ENCODE results near the gene PHETA1.
"Not testable (repeated sequence)": the region's sequence is repeated elsewhere in the genome, so short reads cannot be mapped to it uniquely, and the experiment has no call there.

The PHETA1 gene

DNA sequence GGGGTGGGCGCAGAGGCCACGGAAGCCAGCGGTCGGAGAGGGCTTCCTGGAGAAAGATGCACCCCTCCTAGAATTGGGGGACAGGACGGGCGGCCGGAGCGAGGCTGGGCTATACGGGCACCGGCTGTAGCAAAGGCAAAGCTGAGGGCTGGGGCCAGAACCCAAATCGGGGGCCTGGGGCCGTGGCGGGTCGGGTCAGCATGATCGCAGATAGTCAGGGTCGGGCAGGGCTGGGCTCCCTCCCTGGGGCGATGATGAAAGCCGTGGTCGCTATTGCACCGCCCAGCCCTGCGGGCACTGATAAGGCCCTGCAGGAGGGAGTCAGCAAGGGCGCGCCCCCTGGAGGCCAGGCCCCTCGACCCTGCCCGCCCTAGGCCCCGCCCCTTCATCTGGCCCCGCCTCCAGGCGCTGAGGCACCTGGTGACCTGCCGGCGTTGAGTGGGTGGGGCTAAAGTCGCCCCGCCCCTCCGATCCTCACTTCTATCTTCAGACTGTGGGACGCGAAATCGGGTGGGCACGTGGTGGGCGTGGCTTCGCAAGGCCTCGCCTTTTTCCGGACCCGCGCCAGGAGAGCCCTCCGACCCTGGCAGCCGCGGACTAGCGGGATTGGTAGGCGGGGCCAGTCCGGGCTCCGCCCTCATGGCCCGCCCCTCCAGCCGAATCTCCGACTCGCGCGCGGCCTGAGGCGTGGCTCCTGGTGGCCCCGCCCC, 36.4 kb upstream of the PHETA1 start:
- peak; percentile 90 for DNase-seq

GRCh38 chr12:111404362-111405148, 35.7 kb upstream of the PHETA1 start:
- DNase-seq, result no peak

GRCh38 chr12:111402490-111402824, 33.6 kb upstream of the PHETA1 start:
- not testable (repeated sequence) for DNase-seq

- no peak for DNase-seq
Measured at GRCh38 chr12:111401167-111401605, 32.3 kb upstream of the PHETA1 start.

DNA sequence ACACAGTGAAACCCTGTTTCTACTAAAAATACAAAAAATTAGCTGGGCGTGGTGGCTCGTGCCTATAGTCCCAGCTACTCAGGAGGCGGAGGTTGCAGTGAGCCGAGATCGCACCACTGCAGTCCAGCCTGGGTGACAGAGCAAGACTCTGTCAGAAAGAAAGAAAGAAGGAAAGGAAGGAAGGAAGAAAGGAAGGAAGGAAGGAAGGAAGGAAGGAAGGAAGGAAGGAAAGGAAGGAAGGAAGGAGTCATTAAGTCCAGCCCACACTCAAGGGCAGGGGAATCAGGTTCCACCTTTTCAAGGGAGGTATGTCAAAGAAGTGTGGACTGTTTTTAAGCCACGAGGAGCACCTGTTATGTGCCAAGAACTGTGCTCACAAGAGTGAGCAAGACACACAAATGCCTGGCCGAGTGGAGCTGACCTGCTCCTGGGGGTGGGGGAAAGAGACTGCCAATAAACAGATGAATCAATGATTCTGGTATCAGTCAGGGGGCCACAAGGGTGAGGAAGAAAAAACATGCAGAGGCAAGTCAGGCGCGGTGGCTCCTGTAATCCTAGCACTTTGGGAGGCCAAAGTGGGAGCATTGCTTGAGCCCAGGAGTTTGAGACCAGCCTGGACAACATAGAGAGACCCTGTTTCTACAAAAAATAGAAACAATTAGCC, 31.0 kb upstream of the PHETA1 start:
- DNase-seq, result not testable (repeated sequence)

GRCh38 chr12:111398530-111398929, 29.6 kb upstream of the PHETA1 start:
- no peak for DNase-seq

DNA sequence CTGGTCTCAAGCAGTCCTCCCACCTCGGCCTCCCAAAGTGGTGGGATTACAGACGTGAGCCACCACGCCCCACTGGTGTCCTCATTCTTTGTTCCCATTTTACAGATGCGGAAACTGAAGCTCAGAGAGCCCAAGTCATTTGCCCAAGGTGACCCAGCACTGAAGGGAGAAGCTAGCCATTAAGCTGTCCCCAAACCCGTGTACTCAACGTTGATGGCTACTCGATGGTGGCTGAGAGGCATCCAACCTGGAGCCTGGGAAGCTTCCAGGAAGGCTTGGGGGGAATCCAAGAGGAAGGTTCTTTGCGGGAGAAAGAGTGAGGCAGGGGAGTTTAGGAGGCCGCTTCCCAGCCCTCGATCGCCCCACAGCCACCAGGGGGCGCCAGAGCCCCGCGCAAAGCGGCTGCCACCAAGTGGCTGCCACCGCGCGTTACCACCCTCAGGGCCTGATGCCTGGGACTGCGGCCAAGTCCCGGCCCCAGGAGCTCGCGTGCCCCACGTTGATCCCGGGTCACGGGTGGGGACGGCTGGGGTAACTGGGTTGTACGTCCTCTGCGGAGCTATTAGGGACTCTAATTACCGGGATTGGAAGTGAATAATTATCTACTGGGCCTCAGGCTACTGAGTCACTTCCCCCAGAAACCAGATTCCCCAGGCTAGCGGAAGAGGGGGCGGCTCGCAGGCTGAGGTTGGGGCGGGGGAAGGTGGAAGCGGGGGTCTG, 28.0 kb upstream of the PHETA1 start:
- no peak for DNase-seq

- DNase-seq, result not testable (repeated sequence)
Measured at GRCh38 chr12:111396271-111396670, 27.4 kb upstream of the PHETA1 start.

- no peak for DNase-seq
Measured at GRCh38 chr12:111395336-111396187, 26.7 kb upstream of the PHETA1 start.

- DNase-seq, result no peak
Measured at GRCh38 chr12:111394480-111394879, 25.6 kb upstream of the PHETA1 start.

DNA sequence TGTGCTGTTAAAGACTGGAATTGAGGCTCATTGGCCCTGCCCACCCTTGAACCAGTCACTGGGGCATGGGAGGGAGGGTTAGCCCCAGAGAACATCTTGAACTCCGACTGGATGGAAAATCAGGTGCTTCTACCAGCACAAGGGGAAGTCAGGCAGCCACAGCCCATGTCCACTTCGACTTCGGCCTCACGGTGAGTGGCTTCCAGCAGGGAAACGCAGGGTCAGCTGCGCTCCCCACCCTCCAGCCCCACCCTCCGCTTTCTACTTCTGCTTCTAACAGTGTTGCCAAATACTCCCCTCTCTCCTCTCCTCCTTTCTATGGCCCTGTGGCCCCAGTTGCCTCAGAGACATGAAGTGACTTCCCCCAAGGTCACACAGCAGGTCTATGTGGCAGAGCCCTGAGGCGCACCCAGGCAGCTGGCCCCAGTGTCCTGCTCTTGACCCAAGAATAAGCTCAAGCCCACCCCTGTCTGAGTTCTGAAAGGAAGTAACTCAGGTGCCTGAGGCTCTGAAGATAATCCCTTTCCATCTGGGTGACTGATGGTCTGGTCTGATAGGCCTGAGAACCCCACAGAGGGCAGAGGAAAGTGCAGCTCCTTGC, 24.9 kb upstream of the PHETA1 start:
- no peak for DNase-seq

DNA sequence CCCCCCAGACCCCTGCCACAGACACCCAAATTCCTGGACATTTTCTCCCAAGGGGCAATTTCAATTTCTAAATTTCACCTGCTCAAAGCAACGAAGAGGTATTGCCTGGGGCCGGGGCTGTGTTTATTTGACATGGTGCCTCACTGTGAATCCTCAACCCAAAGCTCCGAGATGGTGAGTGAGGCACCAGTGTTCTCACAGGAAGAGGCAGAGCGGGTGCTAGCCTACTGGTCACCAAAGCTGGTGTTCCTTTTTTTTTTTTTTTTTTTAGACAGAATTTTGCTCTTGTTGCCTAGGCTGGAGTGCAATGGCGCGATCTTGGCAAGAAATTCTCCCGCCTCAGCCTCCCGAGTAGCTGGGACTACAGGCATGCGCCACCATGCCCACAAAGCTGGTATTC, 22.0 kb upstream of the PHETA1 start:
- DNase-seq, result no peak

- DNase-seq, result no peak
Measured at GRCh38 chr12:111389635-111390034, 20.7 kb upstream of the PHETA1 start.

DNA sequence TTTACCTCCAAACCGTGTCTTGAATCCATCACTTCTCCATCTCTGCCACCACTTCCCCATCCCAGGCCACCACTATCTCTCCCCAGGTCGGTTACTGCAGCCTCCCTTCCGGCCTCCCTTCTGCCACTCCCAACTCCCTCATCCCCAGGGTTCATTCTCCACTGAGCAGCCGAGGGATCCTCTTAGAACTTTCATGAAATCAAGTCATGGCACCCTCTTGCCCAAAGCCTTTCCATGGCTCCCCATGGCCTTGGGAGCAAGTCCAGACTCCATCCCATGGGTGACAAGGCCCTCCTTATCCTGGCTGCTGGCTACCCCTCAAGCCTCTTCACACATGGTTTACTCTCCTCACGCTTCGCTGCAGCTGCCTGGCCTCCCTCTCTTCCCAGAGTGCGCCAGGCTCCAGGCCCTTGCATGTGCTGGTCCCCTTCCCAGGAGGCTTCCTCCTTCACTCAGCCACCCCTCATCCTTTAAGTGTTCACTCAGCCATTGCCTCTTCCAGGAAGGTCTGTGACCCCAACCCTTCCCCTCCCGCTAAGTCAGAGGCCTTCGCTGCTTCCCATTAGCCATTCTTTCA, 18.9 kb upstream of the PHETA1 start:
- no peak for DNase-seq

- DNase-seq, result no peak
Measured at GRCh38 chr12:111386885-111387284, 18.0 kb upstream of the PHETA1 start.

DNA sequence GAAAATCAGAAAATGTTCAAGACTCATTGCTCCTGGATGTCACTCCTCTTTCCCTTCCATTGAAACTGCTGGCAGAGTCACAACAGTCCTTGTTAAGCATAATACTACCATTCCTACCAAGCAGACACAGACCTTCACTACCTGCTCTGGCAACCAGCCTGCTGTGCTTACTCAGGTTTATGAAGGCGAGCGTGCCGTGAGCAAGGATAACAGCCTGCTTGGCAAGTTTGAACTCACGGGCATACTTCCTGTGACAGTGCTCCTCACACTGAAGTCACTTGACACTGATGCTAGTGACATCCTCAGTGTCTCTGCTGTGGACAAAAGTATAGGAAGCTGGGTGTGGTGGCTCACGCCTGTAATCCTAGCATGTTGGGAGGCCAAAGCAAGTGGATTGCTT, 15.7 kb upstream of the PHETA1 start:
- no peak for DNase-seq

- DNase-seq, result no peak
Measured at GRCh38 chr12:111379942-111380554, 11.2 kb upstream of the PHETA1 start.

DNA sequence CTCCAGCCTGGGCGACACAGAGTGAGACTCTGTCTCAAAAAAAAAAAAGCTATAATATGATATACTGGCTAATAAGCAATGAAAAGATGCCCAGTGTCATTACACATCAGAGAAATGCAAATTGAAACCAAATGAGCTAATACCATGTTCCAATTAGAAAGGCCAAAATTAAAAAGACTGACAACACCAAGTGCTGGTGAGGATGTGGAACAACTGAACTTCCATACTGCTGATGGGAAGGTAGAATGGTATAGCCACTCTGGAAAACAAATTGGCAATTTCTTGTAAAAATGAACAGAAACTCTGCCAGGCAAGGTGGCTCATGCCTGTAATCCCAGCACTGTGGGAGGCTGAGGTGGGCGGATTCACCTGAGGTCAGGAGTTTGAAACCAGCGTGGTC, 8.5 kb upstream of the PHETA1 start:
- no peak for DNase-seq

- DNase-seq, result not testable (repeated sequence)
Measured at GRCh38 chr12:111373231-111373630, 4.3 kb upstream of the PHETA1 start.

DNA sequence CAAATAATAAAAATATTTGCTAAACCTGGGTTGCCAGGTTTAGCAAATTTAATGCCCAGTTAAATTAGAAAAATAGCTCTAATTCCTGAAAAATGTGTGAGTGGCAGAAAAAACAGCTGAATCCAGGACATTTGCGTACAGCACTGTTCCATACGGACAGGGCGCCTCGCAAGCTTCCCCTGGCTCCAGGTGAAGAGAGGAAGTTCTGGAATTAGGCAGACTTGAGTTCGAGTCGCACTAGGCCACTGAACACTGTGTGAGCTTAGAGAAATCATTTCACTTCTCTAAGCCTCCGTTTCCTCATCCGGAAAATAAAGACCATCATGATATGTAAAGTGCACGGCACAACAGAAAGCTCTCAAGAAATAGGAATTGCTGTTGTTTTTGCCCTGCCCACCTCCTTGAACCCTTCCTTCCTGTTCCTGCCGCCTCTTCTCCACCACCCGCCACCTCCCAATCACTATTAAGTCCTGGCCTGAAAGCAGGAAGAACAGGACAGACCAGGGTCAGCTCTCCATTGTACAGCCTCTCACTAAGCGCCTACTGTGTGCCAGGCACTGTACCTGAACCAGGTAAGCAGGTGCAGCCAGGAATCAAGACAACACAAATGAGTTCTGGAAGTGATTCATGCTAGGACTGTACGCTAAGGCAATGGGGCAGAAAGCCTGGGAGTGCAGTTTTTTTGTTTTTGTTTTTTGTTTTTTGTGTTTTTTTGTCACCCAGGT, 763 bp upstream of the PHETA1 start:
- DNase-seq, result no peak
